ENCODE data around the gene DHRSX. TPM values are rescaled to one million over a fixed set of nuclear protein-coding genes. Genes with fewer than 3 reads are reported as not detected.
A peak's percentile ranks its signal among the peaks of the same experiment; 100 is the strongest.

The DHRSX gene
- total RNA-seq, 2 donors from 2014 or later = 36.5 to 45.4 TPM

DNA sequence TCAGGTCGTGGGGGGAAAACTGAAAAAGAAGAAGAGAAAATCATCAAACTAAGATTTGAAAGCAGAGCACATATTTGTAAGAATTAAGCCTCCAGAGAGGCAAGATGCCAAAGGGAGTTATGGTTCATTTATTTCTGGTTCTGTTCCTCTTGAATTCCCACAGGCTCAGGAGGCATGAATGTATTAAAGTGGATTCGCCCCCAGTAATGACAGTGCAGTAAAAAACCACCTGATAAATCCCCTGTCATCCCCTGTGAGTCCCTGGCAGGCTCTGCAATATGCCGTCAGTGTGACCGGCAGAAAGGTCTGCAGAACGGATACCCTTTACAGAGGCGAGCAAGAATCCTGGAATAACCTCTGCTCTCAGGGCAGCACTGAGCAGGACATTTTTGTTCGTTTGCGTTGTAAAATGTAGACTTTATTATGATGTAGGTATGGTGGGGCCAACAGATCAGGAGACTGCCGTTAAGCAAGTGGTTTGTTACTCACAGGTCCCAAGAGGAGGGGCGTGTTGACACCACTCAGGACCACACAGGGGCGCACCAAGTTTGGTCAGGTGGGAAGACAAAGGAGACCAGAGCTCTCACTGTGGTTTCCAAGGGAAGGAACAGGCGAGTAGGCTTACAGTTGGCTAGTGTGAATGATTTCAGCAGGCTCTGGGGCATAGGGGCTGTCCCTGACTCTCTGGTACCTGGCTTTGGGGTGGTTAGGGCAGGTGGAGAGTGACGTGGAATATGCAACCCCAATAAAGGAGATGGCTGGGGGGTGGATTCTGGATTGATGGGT is 75.3 kb downstream of the DHRSX start:
- H3K27ac ChIP-seq (ENCODE audit: low read depth, low read length) = no peak overlapping the region
- no peak overlapping the region for H3K9ac ChIP-seq (ENCODE audit: extremely low read depth, low read length, poor library complexity, severe bottlenecking)
- TF ChIP-seq, protein P1, sequence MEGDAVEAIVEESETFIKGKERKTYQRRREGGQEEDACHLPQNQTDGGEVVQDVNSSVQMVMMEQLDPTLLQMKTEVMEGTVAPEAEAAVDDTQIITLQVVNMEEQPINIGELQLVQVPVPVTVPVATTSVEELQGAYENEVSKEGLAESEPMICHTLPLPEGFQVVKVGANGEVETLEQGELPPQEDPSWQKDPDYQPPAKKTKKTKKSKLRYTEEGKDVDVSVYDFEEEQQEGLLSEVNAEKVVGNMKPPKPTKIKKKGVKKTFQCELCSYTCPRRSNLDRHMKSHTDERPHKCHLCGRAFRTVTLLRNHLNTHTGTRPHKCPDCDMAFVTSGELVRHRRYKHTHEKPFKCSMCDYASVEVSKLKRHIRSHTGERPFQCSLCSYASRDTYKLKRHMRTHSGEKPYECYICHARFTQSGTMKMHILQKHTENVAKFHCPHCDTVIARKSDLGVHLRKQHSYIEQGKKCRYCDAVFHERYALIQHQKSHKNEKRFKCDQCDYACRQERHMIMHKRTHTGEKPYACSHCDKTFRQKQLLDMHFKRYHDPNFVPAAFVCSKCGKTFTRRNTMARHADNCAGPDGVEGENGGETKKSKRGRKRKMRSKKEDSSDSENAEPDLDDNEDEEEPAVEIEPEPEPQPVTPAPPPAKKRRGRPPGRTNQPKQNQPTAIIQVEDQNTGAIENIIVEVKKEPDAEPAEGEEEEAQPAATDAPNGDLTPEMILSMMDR (conservative IDR thresholded peaks at IDR 0.05) = peak; percentile 23
- H3K27me3 Mint-ChIP-seq (ENCODE audit: insufficient read depth) = no peaks in the 10 kb centered on the region
- no peaks in the 10 kb centered on the region for H3K4me1 Mint-ChIP-seq
- 94 to 97% methylated on average over 12 to 13 of the region's 13 CpGs for WGBS, 2 experiments (ENCODE audit: insufficient coverage in 1 of 2, insufficient read length in 1 of 2)
- peaks cover 11% of the 10 kb centered on the region for H3K36me3 ChIP-seq (ENCODE audit: control insufficient read depth, insufficient read depth, low read length)
- peaks cover 69% of the 10 kb centered on the region for H3K36me3 Mint-ChIP-seq (ENCODE audit: low read depth)
- peaks cover 23% of the 10 kb centered on the region for H3K9me3 Mint-ChIP-seq
- H3K4me3 ChIP-seq (ENCODE audit: low read length) = no peak overlapping the region
- DNase-seq = peak; percentile 60
- H3K4me1 ChIP-seq (ENCODE audit: control insufficient read depth, insufficient read depth, low read length) = no peaks in the 10 kb centered on the region
- H3K27ac Mint-ChIP-seq = no peak overlapping the region
- H3K4me3 Mint-ChIP-seq = no peak overlapping the region
- H3K9me3 ChIP-seq (ENCODE audit: control insufficient read depth, low read length) = peaks cover 19% of the 10 kb centered on the region
- H3K27me3 ChIP-seq (ENCODE audit: control insufficient read depth, insufficient read depth, low read length, poor library complexity, severe bottlenecking) = no peaks in the 10 kb centered on the region

- TF ChIP-seq, protein P1 (conservative IDR thresholded peaks at IDR 0.05) = no peak
- Mint-ChIP-seq H3K9me3 (peaks cover 23% of the 10 kb centered on the region), H3K36me3 (ENCODE audit: low read depth) (peaks cover 61% of the 10 kb centered on the region), H3K4me3 (no peak overlapping the region), H3K27ac (no peak overlapping the region), H3K4me1 (no peaks in the 10 kb centered on the region), H3K27me3 (ENCODE audit: insufficient read depth) (no peaks in the 10 kb centered on the region)
- Histone ChIP-seq H3K36me3 (ENCODE audit: control insufficient read depth, insufficient read depth, low read length) (peaks cover 11% of the 10 kb centered on the region), H3K4me1 (ENCODE audit: control insufficient read depth, insufficient read depth, low read length) (no peaks in the 10 kb centered on the region), H3K9ac (ENCODE audit: extremely low read depth, low read length, poor library complexity, severe bottlenecking) (no peak overlapping the region), H3K27me3 (ENCODE audit: control insufficient read depth, insufficient read depth, low read length, poor library complexity, severe bottlenecking) (no peaks in the 10 kb centered on the region), H3K27ac (ENCODE audit: low read depth, low read length) (no peak overlapping the region), H3K4me3 (ENCODE audit: low read length) (no peak overlapping the region), H3K9me3 (ENCODE audit: control insufficient read depth, low read length) (peaks cover 19% of the 10 kb centered on the region)
- no peak for DNase-seq
- WGBS, 2 experiments (ENCODE audit: insufficient coverage in 1 of 2, insufficient read length in 1 of 2) = 67 to 92% methylated on average over 1 to 2 of the region's 2 CpGs
Measured at GRCh38 chrX:2424317-2424716, 76.5 kb downstream of the DHRSX start.

GRCh38 chrX:2423899-2424298 is 76.9 kb downstream of the DHRSX start:
- 86 to 89% methylated on average over 4 of the region's 4 CpGs for WGBS, 2 experiments (ENCODE audit: insufficient coverage in 1 of 2, insufficient read length in 1 of 2)
- Mint-ChIP-seq H3K27ac (no peak overlapping the region), H3K4me1 (no peaks in the 10 kb centered on the region), H3K27me3 (ENCODE audit: insufficient read depth) (no peaks in the 10 kb centered on the region), H3K36me3 (ENCODE audit: low read depth) (peaks cover 61% of the 10 kb centered on the region), H3K4me3 (no peak overlapping the region), H3K9me3 (peaks cover 22% of the 10 kb centered on the region)
- TF ChIP-seq, protein P1 (conservative IDR thresholded peaks at IDR 0.05) = no peak
- no peak overlapping the region for H3K27ac ChIP-seq (ENCODE audit: low read depth, low read length)
- H3K27me3 ChIP-seq (ENCODE audit: control insufficient read depth, insufficient read depth, low read length, poor library complexity, severe bottlenecking) = no peaks in the 10 kb centered on the region
- no peak overlapping the region for H3K4me3 ChIP-seq (ENCODE audit: low read length)
- no peak for DNase-seq
- peaks cover 11% of the 10 kb centered on the region for H3K36me3 ChIP-seq (ENCODE audit: control insufficient read depth, insufficient read depth, low read length)
- no peaks in the 10 kb centered on the region for H3K4me1 ChIP-seq (ENCODE audit: control insufficient read depth, insufficient read depth, low read length)
- H3K9ac ChIP-seq (ENCODE audit: extremely low read depth, low read length, poor library complexity, severe bottlenecking) = no peak overlapping the region
- peaks cover 19% of the 10 kb centered on the region for H3K9me3 ChIP-seq (ENCODE audit: control insufficient read depth, low read length)

Measured in endodermal cell (in vitro differentiated cells).